Chondrocyte (in vitro differentiated cells): ENCODE data around the gene DNAH9. TPM values are rescaled to one million over a fixed set of nuclear protein-coding genes. Genes with fewer than 3 reads are reported as not detected.

Experiments
- DNase-seq: peaks from one replicate; pipeline ENCODE4 v3.0.0; 2021; ENCODE audit warnings: mixed read lengths, low spot score
- H3K27ac Mint-ChIP-seq: one replicate; pipeline ENCODE4 v1.8.0; 2021; ENCODE audit warnings: mild to moderate bottlenecking, moderate library complexity, mixed read lengths; ENCODE audit not compliant: unreplicated experiment
- H3K27me3 Mint-ChIP-seq: 2 replicates; pipeline ENCODE4 v1.8.0; 2021; ENCODE audit warnings: low read depth, mixed read lengths
- H3K36me3 Mint-ChIP-seq: 2 replicates; pipeline ENCODE4 v1.8.0; 2021; ENCODE audit warnings: low read depth, mixed read lengths
- H3K4me1 Mint-ChIP-seq: 2 replicates; pipeline ENCODE4 v1.8.0; 2021; ENCODE audit warnings: low read depth, mild to moderate bottlenecking, mixed read lengths
- H3K4me3 Mint-ChIP-seq: one replicate; pipeline ENCODE4 v1.8.0; 2021; ENCODE audit warnings: mild to moderate bottlenecking, moderate library complexity, mixed read lengths; ENCODE audit not compliant: unreplicated experiment
- H3K9me3 Mint-ChIP-seq: 2 replicates; pipeline ENCODE4 v1.8.0; 2021; ENCODE audit warnings: low read depth, mixed read lengths
- CTCF ChIP-seq: fragments of 200-600 bp; sonication (generic); IDR thresholded peaks from 2 replicates; pipeline ENCODE4 v1.5.0; 2021; ENCODE audit warnings: antibody characterized with exemption, mild to moderate bottlenecking, moderate library complexity
- total RNA-seq: library from RNA; stranded (reverse); gene quantifications from 3 replicates; pipeline ENCODE4 v1.2.1, GENCODE V29; 2021

The DNAH9 gene
- total RNA-seq, 1 donor from 2014 or later, result 0.37 TPM

DNA sequence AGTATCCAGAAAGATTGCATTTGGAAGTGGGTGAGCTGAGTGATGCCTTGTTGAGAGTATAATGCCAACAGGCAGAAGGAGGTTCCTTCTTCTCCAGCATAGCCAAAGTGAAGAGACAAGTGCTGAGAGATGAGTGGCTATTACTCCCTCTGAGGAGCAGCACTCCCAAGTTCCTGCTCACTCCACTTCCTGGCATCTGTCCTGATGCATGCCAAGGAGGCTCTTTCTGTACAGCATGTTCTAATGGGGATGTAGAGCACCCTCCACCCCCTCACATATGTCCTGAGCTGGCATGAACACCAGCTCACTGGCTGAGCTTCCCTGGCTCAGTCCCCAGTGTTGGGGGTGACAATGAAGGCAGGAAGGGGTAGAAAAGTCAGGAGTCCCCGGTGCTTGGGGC is 44.2 kb upstream of the DNAH9 start:
- TF ChIP-seq CTCF, result no peak
- H3K9me3 Mint-ChIP-seq, result peaks cover 5% of the 10 kb centered on the region
- H3K36me3 Mint-ChIP-seq, result no peaks in the 10 kb centered on the region

DNA sequence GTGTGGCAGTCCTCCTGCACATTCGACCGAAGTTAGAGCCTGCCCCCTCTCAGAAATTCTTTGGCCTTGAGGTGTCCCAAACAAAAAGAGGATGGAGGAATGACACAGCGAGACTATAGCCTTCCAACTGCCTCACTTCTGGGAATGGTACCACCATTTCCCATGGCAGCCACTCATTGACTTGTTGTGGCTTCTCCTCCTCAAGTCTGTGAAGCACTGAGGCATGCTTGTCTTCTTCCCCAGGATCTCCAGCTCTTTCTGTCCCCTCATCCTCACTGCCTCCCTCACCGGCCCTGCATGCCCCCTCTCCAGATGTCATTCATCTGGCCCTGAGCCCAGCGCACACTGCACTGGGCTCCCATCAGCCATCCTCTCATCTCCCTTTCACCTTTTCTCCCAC is 43.7 kb upstream of the DNAH9 start:
- DNase-seq, result no peak
- TF ChIP-seq CTCF, result no peak
- H3K9me3 Mint-ChIP-seq, result peaks cover 5% of the 10 kb centered on the region
- H3K36me3 Mint-ChIP-seq, result no peaks in the 10 kb centered on the region
- H3K4me1 Mint-ChIP-seq, result no peaks in the 10 kb centered on the region
- no peaks in the 10 kb centered on the region for H3K27me3 Mint-ChIP-seq
- H3K4me3 Mint-ChIP-seq, result no peak overlapping the region
- H3K27ac Mint-ChIP-seq, result no peak overlapping the region

More for the DNA sequence above, 44.2 kb upstream of the DNAH9 start:
- no peaks in the 10 kb centered on the region for H3K4me1 Mint-ChIP-seq
- H3K27me3 Mint-ChIP-seq, result no peaks in the 10 kb centered on the region
- no peak overlapping the region for H3K4me3 Mint-ChIP-seq
- no peak overlapping the region for H3K27ac Mint-ChIP-seq
- DNase-seq, result no peak

GRCh38 chr17:11555530-11555929 is 42.7 kb upstream of the DNAH9 start:
- Mint-ChIP-seq H3K27ac (no peak overlapping the region), H3K9me3 (peaks cover 5% of the 10 kb centered on the region), H3K4me3 (no peak overlapping the region), H3K36me3 (no peaks in the 10 kb centered on the region), H3K4me1 (no peaks in the 10 kb centered on the region), H3K27me3 (no peaks in the 10 kb centered on the region)
- no peak for TF ChIP-seq CTCF
- no peak for DNase-seq

GRCh38 chr17:11557727-11558452 is 40.4 kb upstream of the DNAH9 start:
- no peaks in the 10 kb centered on the region for H3K36me3 Mint-ChIP-seq
- H3K4me3 Mint-ChIP-seq, result no peak overlapping the region
- no peak overlapping the region for H3K27ac Mint-ChIP-seq
- no peaks in the 10 kb centered on the region for H3K27me3 Mint-ChIP-seq
- TF ChIP-seq CTCF, result no peak
- H3K4me1 Mint-ChIP-seq, result no peaks in the 10 kb centered on the region
- no peak for DNase-seq
- H3K9me3 Mint-ChIP-seq, result peaks cover 5% of the 10 kb centered on the region

DNA sequence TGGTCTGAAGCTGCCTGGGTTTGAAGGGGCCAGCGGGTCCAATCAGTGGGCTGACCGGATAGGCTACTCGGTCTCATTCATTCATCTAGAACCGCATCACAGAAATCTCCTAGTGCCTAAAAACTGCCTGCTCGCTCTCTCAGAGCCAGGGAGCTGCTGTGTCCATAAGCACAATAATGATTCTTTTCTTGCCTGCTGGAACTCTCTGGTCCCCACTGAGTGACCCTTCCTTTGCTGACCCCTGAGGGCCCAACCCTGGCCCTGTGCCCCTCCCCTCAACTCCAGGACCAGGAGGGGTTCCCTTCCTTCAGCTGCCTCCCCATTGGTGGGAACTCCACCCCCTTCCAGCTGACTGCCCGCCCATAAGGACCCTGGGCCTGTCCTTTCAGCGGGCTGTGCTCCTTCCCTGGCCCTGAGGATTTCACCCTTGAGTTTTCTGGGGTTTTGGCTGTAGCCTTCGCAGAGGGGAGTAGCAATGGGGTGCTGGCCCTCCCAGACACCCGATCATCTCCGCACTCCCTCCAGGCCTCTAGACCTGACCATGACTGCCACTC is 39.5 kb upstream of the DNAH9 start:
- no peak for DNase-seq
- Mint-ChIP-seq H3K27ac (no peak overlapping the region), H3K4me1 (no peaks in the 10 kb centered on the region), H3K4me3 (no peak overlapping the region), H3K27me3 (no peaks in the 10 kb centered on the region), H3K36me3 (no peaks in the 10 kb centered on the region), H3K9me3 (peaks cover 5% of the 10 kb centered on the region)
- no peak for TF ChIP-seq CTCF
